Measurements from ENCODE around the gene UQCRQ.

GRCh38 chr5:132860742-132861141 is 5.7 kb upstream of the UQCRQ start:
- TF ChIP-seq CTCF (IDR thresholded peaks at IDR 0.05) = no peak
- TF ChIP-seq MAX (IDR thresholded peaks at IDR 0.05) = no peak
- TF ChIP-seq KDM1A (IDR thresholded peaks at IDR 0.05; ENCODE audit: low read depth) = no peak
- no peak for TF ChIP-seq POLR2A (IDR thresholded peaks at IDR 0.05; ENCODE audit: low read length)
- TF ChIP-seq BCL3 (IDR thresholded peaks at IDR 0.05) = no peak
- no peak for TF ChIP-seq JUN (IDR thresholded peaks at IDR 0.05)
- TF ChIP-seq USF2 (IDR thresholded peaks at IDR 0.05) = no peak
- TF ChIP-seq FOSB (CRISPR knock-in tag; IDR thresholded peaks at IDR 0.05) = no peak
- TF ChIP-seq JUNB (IDR thresholded peaks at IDR 0.05) = no peak

Data from A549 (cell line).